Measurements from ENCODE around the gene PPIF.

DNA sequence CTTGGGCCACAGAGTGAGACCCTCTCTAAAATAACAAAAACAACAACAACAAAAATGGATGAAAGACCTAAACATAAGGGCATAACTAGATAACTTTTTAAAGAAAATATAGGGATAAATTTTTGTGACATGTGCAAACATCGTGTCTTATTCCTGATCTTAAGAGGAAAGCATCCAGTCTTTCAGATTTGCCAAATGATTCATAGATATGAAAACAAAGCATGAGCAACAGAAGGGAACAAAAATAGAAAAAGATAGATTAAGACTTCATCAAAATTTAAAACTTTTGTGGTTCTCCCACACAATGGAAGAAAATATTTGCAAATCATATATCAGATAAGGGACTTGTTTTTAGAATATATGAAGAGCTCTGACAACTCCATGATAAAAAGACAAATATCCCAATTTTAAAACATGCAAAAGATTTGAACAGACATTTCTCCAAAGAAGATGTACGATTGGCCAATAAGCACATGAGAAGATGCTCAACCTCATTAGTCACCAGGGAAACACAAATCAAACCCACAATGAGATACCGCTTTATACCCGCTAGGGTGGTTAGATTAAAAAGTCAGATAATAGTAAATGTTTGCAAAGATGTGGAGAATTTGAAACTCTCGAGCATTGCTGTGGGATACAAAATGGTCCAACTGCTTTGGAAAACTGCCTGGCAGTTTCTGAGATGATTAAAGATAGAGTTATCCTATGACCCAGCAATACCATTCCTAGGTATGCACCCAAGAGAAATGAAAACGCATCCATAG, 20.3 kb downstream of the PPIF start:
- TF ChIP-seq POLR2AphosphoS5 (IDR thresholded peaks at IDR 0.05; ENCODE audit: low read depth, low read length) (no peak), SIN3A (IDR thresholded peaks at IDR 0.05; ENCODE audit: borderline replicate concordance, insufficient read depth, low read depth, low read length) (no peak), TCF7L2 (IDR thresholded peaks at IDR 0.05; ENCODE audit: low read depth, low read length) (no peak)
- TF ChIP-seq, protein P1, sequence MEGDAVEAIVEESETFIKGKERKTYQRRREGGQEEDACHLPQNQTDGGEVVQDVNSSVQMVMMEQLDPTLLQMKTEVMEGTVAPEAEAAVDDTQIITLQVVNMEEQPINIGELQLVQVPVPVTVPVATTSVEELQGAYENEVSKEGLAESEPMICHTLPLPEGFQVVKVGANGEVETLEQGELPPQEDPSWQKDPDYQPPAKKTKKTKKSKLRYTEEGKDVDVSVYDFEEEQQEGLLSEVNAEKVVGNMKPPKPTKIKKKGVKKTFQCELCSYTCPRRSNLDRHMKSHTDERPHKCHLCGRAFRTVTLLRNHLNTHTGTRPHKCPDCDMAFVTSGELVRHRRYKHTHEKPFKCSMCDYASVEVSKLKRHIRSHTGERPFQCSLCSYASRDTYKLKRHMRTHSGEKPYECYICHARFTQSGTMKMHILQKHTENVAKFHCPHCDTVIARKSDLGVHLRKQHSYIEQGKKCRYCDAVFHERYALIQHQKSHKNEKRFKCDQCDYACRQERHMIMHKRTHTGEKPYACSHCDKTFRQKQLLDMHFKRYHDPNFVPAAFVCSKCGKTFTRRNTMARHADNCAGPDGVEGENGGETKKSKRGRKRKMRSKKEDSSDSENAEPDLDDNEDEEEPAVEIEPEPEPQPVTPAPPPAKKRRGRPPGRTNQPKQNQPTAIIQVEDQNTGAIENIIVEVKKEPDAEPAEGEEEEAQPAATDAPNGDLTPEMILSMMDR (IDR thresholded peaks at IDR 0.05), result no peak
- TF ChIP-seq, protein P2, sequence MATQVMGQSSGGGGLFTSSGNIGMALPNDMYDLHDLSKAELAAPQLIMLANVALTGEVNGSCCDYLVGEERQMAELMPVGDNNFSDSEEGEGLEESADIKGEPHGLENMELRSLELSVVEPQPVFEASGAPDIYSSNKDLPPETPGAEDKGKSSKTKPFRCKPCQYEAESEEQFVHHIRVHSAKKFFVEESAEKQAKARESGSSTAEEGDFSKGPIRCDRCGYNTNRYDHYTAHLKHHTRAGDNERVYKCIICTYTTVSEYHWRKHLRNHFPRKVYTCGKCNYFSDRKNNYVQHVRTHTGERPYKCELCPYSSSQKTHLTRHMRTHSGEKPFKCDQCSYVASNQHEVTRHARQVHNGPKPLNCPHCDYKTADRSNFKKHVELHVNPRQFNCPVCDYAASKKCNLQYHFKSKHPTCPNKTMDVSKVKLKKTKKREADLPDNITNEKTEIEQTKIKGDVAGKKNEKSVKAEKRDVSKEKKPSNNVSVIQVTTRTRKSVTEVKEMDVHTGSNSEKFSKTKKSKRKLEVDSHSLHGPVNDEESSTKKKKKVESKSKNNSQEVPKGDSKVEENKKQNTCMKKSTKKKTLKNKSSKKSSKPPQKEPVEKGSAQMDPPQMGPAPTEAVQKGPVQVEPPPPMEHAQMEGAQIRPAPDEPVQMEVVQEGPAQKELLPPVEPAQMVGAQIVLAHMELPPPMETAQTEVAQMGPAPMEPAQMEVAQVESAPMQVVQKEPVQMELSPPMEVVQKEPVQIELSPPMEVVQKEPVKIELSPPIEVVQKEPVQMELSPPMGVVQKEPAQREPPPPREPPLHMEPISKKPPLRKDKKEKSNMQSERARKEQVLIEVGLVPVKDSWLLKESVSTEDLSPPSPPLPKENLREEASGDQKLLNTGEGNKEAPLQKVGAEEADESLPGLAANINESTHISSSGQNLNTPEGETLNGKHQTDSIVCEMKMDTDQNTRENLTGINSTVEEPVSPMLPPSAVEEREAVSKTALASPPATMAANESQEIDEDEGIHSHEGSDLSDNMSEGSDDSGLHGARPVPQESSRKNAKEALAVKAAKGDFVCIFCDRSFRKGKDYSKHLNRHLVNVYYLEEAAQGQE (IDR thresholded peaks at IDR 0.05; ENCODE audit: insufficient read depth in 1 of 2, low read depth in 2 of 2, low read length in 1 of 2), result no peak

Data from Panc1 (cell line).